Stimulated activated CD4-positive, alpha-beta T cell treated with anti-CD3 and anti-CD28 coated beads, Interleukin-15, amount 100 ng/mL, for 48 hours (primary cell): Measurements from ENCODE around the gene LBR.

Experiments
- DNase-seq, 2 donors: peaks; one replicate each; pipeline ENCODE4 v3.0.0-alpha.2; 2020; ENCODE audit warnings: low read depth in 2 of 2

LBR gene

DNA sequence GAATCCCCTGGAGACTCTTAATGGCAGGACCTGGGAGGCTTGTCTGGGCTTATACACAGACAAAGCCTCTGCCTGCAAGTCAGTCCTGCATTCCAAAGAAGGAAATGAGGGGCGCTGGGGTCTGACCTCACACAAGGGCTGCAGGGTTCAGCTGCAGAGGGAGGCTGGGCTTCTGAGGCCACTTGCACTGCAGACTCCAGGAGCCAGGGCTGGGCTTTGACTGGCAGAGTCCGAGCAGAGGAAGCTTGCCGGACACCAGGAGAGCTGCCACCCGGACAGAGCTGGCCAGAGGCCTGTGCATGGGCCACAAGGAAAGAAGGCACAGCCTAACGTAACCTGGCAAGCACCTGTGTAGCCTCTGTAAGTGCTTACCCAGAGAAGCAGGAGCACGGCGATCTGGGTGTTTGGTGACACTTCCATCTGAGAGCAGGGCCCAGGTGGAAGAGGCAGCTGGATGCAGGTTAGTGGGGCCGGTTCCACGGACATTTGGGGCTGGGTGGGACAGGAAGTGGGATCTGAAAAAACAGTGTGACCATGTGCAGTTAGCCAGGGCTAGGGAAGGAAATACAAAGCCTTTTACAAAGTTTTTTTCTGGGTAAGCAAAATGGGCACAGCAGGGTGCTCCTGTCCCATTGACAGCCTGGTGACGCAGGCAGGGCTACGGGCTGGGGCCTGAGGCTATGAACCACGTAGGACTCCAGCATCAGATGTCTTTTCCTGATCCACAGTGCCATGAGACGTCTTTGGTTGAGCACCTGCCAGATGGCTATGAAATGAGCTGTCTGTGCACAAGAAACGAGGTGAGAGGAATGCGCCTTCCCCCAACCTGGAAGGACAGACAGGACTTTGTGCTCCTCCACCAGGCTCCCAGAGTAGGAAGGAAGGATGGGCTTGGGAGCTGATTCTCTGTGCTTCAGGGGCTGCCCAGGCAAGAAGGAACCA is 37.3 kb upstream of the LBR start:
- no peak for DNase-seq

DNA sequence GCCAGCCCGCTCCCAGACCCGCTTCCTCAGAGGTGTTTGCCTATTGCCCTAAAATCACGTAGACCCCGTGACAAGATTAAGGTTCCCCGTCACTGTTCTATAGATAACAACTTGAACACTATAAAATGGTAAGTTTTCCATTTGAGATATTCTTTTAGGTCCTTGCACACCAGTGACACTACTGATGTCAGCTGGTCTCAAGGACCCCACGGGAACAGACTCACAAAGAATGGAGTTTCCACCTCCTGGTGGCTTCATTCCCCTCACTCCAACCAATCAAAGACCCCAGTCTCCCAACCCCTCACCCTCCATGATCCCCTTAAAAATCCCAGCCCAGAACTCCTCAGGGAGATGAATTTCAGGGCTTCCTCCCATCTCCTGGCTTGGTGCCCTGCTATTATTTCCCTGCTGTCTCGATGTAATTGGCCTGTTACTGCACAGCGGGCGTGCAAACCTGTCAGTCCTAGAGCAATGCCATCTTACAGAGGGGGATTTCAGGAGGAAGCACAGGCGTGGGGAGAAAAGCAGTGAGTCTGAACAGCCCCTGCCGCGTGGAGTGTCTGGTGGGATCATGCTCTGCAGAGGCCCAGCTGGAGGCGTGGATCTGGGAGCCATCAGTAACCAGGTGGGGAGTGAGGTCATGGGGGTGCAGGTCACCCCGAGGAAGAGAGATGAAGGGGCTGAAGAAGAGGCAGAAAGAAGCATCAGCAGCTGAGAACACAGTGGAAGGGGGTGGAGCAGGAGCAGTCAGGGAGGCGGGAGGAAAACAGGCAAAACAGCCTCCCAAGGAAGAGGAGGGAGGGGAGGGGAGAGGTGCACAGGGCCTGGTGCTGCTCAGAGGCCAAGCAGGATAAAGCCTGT is 35.1 kb upstream of the LBR start:
- no peak for DNase-seq

DNA sequence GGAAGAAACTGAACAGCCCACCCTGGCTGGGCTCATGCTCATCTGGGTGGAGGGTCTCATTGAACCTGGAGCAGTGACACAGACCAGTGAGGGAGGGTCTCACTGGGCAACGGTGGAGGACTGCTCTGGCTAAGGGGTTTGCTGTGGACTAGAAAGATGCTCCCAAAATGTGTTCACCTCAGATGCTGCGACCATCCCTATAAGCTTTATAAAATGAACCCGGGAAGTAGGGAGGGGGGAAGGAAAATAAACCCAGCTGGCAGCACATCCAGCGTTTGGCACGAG is 34.5 kb upstream of the LBR start:
- no peak for DNase-seq

- no peak for DNase-seq
Measured at GRCh38 chr1:225461533-225462428, 33.9 kb upstream of the LBR start.

GRCh38 chr1:225460737-225461532 is 33.1 kb upstream of the LBR start:
- no peak for DNase-seq

DNA sequence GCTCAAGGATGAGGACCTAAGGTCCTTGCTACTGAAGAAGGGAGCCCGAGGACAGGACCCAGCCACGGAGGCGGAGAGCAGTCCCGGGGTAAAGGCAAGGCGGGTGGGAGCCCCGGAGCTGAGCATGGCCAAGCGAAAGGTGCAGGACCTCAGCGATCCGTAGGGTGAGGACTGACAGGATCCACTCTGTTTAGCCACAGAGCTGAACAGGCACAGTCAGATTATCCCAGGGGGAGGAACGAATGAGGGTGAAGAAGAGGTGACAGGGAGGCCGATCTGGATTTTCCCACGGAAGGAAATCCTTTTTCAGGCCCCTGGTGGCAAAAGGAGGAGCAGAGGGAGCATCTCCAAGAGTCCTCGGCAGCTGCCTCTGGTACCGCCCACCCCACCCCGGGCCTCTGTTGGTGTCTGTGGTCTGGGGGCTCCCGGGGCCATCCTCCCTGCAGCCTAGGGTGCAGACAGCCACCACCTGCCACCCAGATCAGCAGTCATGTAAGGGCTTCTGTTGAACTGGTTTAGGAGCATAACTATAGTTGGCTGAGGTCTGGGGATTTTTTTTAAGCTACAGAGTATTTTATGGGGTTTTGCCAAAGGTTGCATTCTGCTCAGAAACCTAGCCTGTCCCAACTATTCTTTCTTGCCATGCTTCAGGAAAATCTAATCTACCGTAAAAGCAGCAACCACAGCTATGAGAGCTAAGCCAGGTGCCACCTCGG is 32.3 kb upstream of the LBR start:
- no peak for DNase-seq

DNA sequence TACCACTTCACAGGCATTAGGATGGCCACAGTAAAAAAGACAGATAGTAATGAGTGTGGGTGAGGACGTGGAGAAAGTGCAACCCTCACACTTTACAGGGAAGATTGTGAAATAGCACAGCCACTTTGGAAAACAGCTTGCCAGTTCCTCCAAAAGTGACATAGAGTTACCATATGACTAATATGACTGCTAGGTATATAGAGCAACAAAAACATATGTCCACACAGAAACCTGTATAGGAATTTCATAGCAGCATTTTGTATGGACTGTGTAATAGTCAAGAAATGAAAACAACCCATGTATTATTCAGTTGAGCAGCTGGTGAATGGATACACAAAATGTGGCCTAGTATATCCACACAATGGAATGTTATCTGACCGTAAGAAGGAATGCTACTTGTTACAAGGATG is 30.4 kb upstream of the LBR start:
- no peak for DNase-seq

DNA sequence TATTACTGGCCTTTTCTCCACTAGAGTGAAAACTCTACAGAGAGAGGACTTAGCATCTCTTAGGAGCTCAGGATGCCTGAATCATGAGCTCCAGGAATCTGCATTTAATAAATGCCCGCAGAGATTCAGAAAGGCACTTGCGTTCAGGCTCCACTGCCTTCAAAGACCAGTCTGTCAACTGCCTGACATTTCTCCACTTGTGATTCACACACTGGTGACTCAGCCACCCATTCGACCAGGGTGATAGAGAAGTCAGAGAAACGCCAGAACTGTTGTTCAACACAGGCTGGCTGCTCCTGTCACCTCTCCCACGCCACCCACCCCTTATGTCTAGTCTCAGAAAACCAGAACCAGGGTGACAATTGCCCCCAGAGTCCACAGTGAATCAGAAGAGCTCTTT is 26.9 kb upstream of the LBR start:
- DNase-seq, result peak; percentile 76 to 86

- no peak for DNase-seq
Measured at GRCh38 chr1:225453797-225454648, 26.2 kb upstream of the LBR start.

- DNase-seq, result no peak
Measured at GRCh38 chr1:225451840-225452515, 24.1 kb upstream of the LBR start.

- no peak for DNase-seq
Measured at GRCh38 chr1:225451340-225451739, 23.5 kb upstream of the LBR start.

GRCh38 chr1:225450491-225451191 is 22.8 kb upstream of the LBR start:
- no peak for DNase-seq

GRCh38 chr1:225449774-225450173 is 21.9 kb upstream of the LBR start:
- no peak for DNase-seq

DNA sequence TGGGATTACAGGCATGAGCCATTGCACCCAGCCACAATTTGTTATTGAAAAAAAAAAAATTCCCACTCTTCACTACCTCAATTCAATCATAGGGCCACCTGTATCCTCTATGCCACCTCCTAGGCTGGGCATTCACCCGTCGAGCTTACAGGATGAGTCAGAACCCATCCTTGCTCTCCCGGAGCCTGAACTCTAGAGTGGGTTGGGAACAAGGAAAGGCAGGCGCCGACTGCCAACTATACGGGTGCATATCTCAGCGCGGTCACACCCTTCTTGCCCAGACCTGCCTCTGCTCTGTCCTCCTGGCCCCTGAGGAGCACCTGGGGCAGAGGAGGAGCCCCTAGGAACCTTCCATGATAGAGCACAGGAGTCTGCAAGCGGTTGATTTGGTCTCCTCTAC is 21.4 kb upstream of the LBR start:
- no peak for DNase-seq

- no peak for DNase-seq
Measured at GRCh38 chr1:225448146-225448805, 20.4 kb upstream of the LBR start.

- DNase-seq, result no peak
Measured at GRCh38 chr1:225447650-225448089, 19.8 kb upstream of the LBR start.

DNA sequence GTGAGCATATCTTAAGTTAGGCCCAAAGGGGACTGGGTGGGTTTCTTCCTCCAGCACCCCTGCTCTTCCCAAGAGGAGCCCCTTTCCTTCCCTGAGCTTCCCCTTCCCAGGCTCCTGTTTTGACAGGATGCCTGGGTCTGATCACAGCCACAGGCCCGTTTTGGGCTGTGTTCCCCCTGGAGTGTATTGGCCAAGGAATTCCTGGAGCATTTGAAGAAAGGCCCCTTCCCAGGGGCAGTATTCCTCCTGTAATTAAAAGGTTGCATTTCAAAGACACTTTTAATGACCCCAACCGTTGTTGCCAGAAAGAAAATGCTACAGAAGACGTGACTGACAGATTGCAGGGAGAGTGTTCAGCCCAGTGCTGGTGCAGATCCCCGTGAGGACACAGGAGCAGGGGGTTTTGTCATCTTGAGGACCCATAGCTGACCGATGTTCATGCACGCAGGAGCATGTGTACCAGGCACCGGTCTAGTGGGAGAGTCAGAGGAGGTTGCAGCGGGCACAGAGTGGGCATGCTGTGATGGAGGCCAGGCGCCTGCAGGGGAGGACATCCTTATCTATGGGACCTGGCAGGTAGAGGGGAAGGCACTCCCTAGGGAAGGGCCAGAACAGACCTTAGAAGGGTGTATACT is 19.3 kb upstream of the LBR start:
- DNase-seq, result no peak
